Coronary artery (tissue), 2 donors: ENCODE results near the gene AKAP13.
"Not testable (repeated sequence)": the region's sequence is repeated elsewhere in the genome, so short reads cannot be mapped to it uniquely, and the experiment has no call there.

Source experiments
- DNase-seq: peaks from one replicate; pipeline ENCODE4 v3.0.0-alpha.2; 2017; ENCODE audit warnings: low spot score
- H3K27ac ChIP-seq, 2 donors: fragments of 200-600 bp; sonication (generic); one replicate each; pipeline ENCODE4 v1.5.1; 2016 to 2019
- H3K4me3 ChIP-seq: fragments of 200-600 bp; sonication (generic); 2 replicates; pipeline ENCODE4 v1.5.1; 2016; ENCODE audit warnings: mild to moderate bottlenecking, moderate library complexity
- CTCF ChIP-seq: fragments of 200-600 bp; sonication (generic); IDR thresholded peaks from one replicate; pipeline ENCODE4 v1.5.1; 2019; ENCODE audit warnings: antibody characterized with exemption

Gene AKAP13

GRCh38 chr15:85793641-85794597 lies 413.5 kb downstream of the AKAP13 start:
- peak overlapping the region; percentile 94 for H3K4me3 ChIP-seq
- peak overlapping the region; percentile 51 to 94 for H3K27ac ChIP-seq
- no peak for TF ChIP-seq CTCF
- no peak for DNase-seq

- Histone ChIP-seq H3K27ac (peak within 1 kb of the TSS; percentile 51 to 94), H3K4me3 (peak within 1 kb of the TSS; percentile 94)
- no peak for TF ChIP-seq CTCF
- peak; percentile 96 for DNase-seq
Measured at GRCh38 chr15:85794598-85795336, 414.4 kb downstream of the AKAP13 start, which contains the start of gene KLHL25. Gene KLHL25 (minus strand): TSS chr15:85794925. CDS start chr15:85769810, 25,115 bp downstream.

GRCh38 chr15:85795337-85796305 lies 415.2 kb downstream of the AKAP13 start:
- no peak for TF ChIP-seq CTCF
- H3K4me3 ChIP-seq: peak overlapping the region; percentile 94
- DNase-seq: no peak
- peak overlapping the region; percentile 26 to 94 for H3K27ac ChIP-seq

GRCh38 chr15:85796371-85796770 lies 416.0 kb downstream of the AKAP13 start:
- not testable (repeated sequence) for H3K27ac ChIP-seq, H3K4me3 ChIP-seq, DNase-seq
